DLD1 (cell line): ENCODE measurements around the gene NUP43.
"Not testable (repeated sequence)": the region's sequence is repeated elsewhere in the genome, so short reads cannot be mapped to it uniquely, and the experiment has no call there.

Experiments
- in situ Hi-C: cut with HindIII; loops from 2 replicates; pipeline ENCODE4 v1.10.0; 2017; ENCODE audit warnings: low sequenced_read_pairs

Gene NUP43

GRCh38 chr6:149698175-149698574 lies 48.2 kb downstream of the NUP43 start:
- in situ Hi-C loops = no loop called here

GRCh38 chr6:149696901-149697300 lies 49.4 kb downstream of the NUP43 start:
- in situ Hi-C loops = no loop called here

- in situ Hi-C loops = no loop called here
These were observed 51.4 kb downstream of the NUP43 start for GRCh38 chr6:149694921-149695320.

GRCh38 chr6:149691201-149691600 lies 55.1 kb downstream of the NUP43 start:
- in situ Hi-C loops = no loop called here

- in situ Hi-C loops = no loop called here
These were observed 60.1 kb downstream of the NUP43 start for GRCh38 chr6:149686230-149686629.

- in situ Hi-C loops = no loop called here
These were observed 63.0 kb downstream of the NUP43 start for GRCh38 chr6:149683256-149683859.

- in situ Hi-C loops = not testable (repeated sequence)
These were observed 64.5 kb downstream of the NUP43 start for GRCh38 chr6:149681845-149682244.

GRCh38 chr6:149681209-149681608 lies 65.1 kb downstream of the NUP43 start:
- in situ Hi-C loops = no loop called here

- in situ Hi-C loops = no loop called here
These were observed 65.8 kb downstream of the NUP43 start for GRCh38 chr6:149680503-149680902.
